GM18505 (cell line): ENCODE results near the gene ADAMTS3.

ENCODE experiments used
- ATAC-seq: cut with Tn5 transposase; IDR thresholded peaks from one replicate; pipeline ENCODE4 v1.9.1; 2021; ENCODE audit not compliant: unreplicated experiment
- POLR2A ChIP-seq: IDR thresholded peaks from 4 replicates; pipeline ENCODE4 v1.6.1; 2011; ENCODE audit warnings: borderline replicate concordance; ENCODE audit not compliant: insufficient read depth, insufficient read length; ENCODE audit errors: extremely low read depth

The ADAMTS3 gene

GRCh38 chr4:72286185-72286584, 282.8 kb downstream of the ADAMTS3 start:
- ATAC-seq, result no peak
- TF ChIP-seq POLR2A, result no peak

- no peak for TF ChIP-seq POLR2A
- no peak for ATAC-seq
These were observed 285.7 kb downstream of the ADAMTS3 start for GRCh38 chr4:72283357-72283756.

- no peak for TF ChIP-seq POLR2A
- no peak for ATAC-seq
These were observed 288.8 kb downstream of the ADAMTS3 start for GRCh38 chr4:72280252-72280651.

GRCh38 chr4:72275381-72275780, 293.6 kb downstream of the ADAMTS3 start:
- TF ChIP-seq POLR2A, result no peak
- ATAC-seq, result no peak

GRCh38 chr4:72274251-72274650, 294.8 kb downstream of the ADAMTS3 start:
- no peak for ATAC-seq
- no peak for TF ChIP-seq POLR2A

GRCh38 chr4:72255269-72255668, 313.8 kb downstream of the ADAMTS3 start:
- TF ChIP-seq POLR2A, result no peak
- ATAC-seq, result no peak

GRCh38 chr4:72243641-72244040, 325.4 kb downstream of the ADAMTS3 start:
- no peak for TF ChIP-seq POLR2A
- ATAC-seq, result no peak

GRCh38 chr4:72239487-72240116, 329.4 kb downstream of the ADAMTS3 start:
- TF ChIP-seq POLR2A, result no peak
- ATAC-seq, result no peak
